HG03039 (cell line): ENCODE measurements around the gene FGGY.

Source experiments
- ATAC-seq: cut with Tn5 transposase; IDR thresholded peaks from one replicate; pipeline ENCODE4 v1.9.1; 2021; ENCODE audit warnings: mild to moderate bottlenecking, moderate library complexity; ENCODE audit not compliant: unreplicated experiment

The FGGY gene

GRCh38 chr1:59748123-59748522, 451.2 kb downstream of the FGGY start:
- no peak for ATAC-seq

GRCh38 chr1:59750328-59751003, 453.6 kb downstream of the FGGY start:
- no peak for ATAC-seq

- ATAC-seq, result no peak
Measured at GRCh38 chr1:59751004-59751395, 454.1 kb downstream of the FGGY start.

- no peak for ATAC-seq
Measured at GRCh38 chr1:59751801-59752200, 454.9 kb downstream of the FGGY start.

- ATAC-seq, result peak; percentile 71
Measured at GRCh38 chr1:59752556-59753414, 455.9 kb downstream of the FGGY start.

- ATAC-seq, result no peak
Measured at GRCh38 chr1:59755069-59755685, 458.3 kb downstream of the FGGY start.

GRCh38 chr1:59757197-59757747, 460.4 kb downstream of the FGGY start:
- ATAC-seq, result no peak

GRCh38 chr1:59759156-59759925, 462.4 kb downstream of the FGGY start:
- ATAC-seq, result peak; percentile 72

- ATAC-seq, result no peak
Measured at GRCh38 chr1:59761443-59761842, 464.5 kb downstream of the FGGY start.

GRCh38 chr1:59763418-59763817, 466.5 kb downstream of the FGGY start:
- ATAC-seq, result no peak

- no peak for ATAC-seq
Measured at GRCh38 chr1:59765011-59765730, 468.3 kb downstream of the FGGY start.

- no peak for ATAC-seq
Measured at GRCh38 chr1:59766227-59766855, 469.4 kb downstream of the FGGY start.

- no peak for ATAC-seq
Measured at GRCh38 chr1:59767119-59767518, 470.2 kb downstream of the FGGY start.

- no peak for ATAC-seq
Measured at GRCh38 chr1:59768792-59769735, 472.2 kb downstream of the FGGY start.

- ATAC-seq, result no peak
Measured at GRCh38 chr1:59769736-59770095, 472.8 kb downstream of the FGGY start.

GRCh38 chr1:59771361-59771760, 474.5 kb downstream of the FGGY start:
- ATAC-seq, result no peak

GRCh38 chr1:59775480-59775879, 478.6 kb downstream of the FGGY start:
- no peak for ATAC-seq

GRCh38 chr1:59776960-59777852, 480.3 kb downstream of the FGGY start:
- ATAC-seq, result no peak
